ENCODE data around the gene RREB1. TPM values are rescaled to one million over a fixed set of nuclear protein-coding genes. Genes with fewer than 3 reads are reported as not detected.

The RREB1 gene
- polyA plus RNA-seq, 1 donor (not counting 4 experiments of a cell fraction or from before 2014, with no cell fraction given) = 6.1 TPM

DNA sequence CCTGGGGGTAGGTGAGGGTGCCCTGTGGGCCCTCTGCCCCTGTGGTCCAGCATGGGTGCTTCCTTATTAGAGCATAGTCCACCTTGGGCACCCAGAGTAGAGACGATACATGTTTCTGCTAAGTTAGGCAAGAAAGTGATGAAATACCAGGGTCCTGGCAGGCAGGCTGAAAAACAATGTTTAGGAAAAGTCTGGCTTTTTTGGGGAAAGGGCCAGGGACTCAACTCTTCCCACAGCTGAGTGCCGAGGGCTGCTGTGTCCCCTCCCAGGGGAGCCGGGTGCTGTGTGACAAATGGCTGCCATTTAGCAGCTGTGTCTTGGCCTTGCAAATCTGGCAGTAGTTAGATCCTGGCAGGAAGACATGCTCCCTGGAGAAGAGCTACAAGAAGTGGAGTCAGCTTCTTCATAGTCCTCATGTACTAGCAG, 61.5 kb downstream of the RREB1 start:
- Histone ChIP-seq H4K20me1 (ENCODE audit: control insufficient read depth, extremely low read depth, insufficient read depth, low read length) (peaks cover 22% of the 10 kb centered on the region), H3K79me2 (ENCODE audit: control insufficient read depth, insufficient read depth, low read length) (peaks cover 96% of the 10 kb centered on the region), H3K9me3 (ENCODE audit: control insufficient read depth, low read depth, low read length) (no peaks in the 10 kb centered on the region), H2AFZ (ENCODE audit: control insufficient read depth, low read length) (no peak overlapping the region), H3K9me1 (ENCODE audit: control insufficient read depth, extremely low read depth, insufficient read depth, low read length) (peaks cover 6% of the 10 kb centered on the region), H3K36me3 (ENCODE audit: control insufficient read depth in 2 of 2, extremely low read depth in 1 of 2, insufficient read depth in 2 of 2, low read length in 2 of 2) (peaks cover 2 to 17% of the 10 kb centered on the region in 2 experiments), H3K27me3 (ENCODE audit: control insufficient read depth, extremely low read depth, insufficient read depth, low read length) (no peaks in the 10 kb centered on the region), H3K4me2 (ENCODE audit: control insufficient read depth, extremely low read depth, insufficient read depth, low read depth, low read length) (no peak overlapping the region), H3K4me3 (ENCODE audit: control insufficient read depth in 2 of 3, extremely low read depth in 1 of 3, insufficient read depth in 2 of 3, low read depth in 1 of 3, low read length in 3 of 3) (no peak overlapping the region), H3K9ac (ENCODE audit: control insufficient read depth, extremely low read depth, insufficient read depth, low read length) (no peak overlapping the region), H3K4me1 (ENCODE audit: control insufficient read depth, extremely low read depth, insufficient read depth, low read length) (peaks cover 38% of the 10 kb centered on the region), H3K27ac (ENCODE audit: control insufficient read depth, insufficient read depth, low read length) (peak overlapping the region; percentile 8)
- DNase-seq (ENCODE audit: low read depth, low spot score) = no peak
- dilution Hi-C loops (cut with MboI; ENCODE audit: extremely low pct_ligation_motif_present, low sequenced_read_pairs) = no loop called here
- no peak for FAIRE-seq
- TF ChIP-seq, protein P1, sequence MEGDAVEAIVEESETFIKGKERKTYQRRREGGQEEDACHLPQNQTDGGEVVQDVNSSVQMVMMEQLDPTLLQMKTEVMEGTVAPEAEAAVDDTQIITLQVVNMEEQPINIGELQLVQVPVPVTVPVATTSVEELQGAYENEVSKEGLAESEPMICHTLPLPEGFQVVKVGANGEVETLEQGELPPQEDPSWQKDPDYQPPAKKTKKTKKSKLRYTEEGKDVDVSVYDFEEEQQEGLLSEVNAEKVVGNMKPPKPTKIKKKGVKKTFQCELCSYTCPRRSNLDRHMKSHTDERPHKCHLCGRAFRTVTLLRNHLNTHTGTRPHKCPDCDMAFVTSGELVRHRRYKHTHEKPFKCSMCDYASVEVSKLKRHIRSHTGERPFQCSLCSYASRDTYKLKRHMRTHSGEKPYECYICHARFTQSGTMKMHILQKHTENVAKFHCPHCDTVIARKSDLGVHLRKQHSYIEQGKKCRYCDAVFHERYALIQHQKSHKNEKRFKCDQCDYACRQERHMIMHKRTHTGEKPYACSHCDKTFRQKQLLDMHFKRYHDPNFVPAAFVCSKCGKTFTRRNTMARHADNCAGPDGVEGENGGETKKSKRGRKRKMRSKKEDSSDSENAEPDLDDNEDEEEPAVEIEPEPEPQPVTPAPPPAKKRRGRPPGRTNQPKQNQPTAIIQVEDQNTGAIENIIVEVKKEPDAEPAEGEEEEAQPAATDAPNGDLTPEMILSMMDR (optimal IDR thresholded peaks at IDR 0.05 in 1 of 3, IDR thresholded peaks at IDR 0.05 in 1 of 3, conservative IDR thresholded peaks at IDR 0.05 in 1 of 3; ENCODE audit: extremely low read depth in 1 of 3, insufficient read depth in 2 of 3, low read length in 3 of 3) = no peak
- no peak for TF ChIP-seq EZH2 (IDR thresholded peaks at IDR 0.05; ENCODE audit: low read length)

DNA sequence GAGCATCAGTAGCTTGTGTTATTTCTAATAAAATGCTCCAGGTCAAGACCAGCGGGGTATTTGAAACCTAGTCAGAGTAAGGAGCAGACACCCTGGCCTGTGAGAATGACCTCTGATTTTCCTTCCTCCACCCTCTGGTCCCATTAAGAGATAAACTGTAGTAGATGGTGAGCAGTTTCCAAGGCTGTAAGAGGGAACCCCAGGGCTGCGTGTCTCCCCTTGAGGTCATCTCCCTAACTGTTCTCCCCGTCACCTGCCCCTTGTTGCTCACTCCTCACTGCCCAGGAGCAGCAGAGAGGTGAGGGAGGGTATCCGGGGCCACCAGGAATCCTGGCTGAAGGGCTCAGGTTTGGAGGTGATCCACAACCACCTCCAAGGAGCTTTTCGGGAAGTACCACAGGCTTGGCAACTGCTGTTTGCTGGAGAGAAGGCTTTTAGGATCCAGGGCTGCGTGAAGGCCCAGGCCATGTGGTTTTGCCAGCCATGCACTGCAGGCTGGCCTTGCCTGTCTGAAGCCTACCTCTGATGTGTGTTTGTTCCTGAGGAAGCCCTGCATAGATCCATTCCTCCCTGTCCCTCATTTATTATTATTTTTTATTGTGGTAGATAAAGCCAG, 62.5 kb downstream of the RREB1 start:
- FAIRE-seq (no peak), DNase-seq (ENCODE audit: low read depth, low spot score) (no peak)
- Histone ChIP-seq H3K27me3 (ENCODE audit: control insufficient read depth, extremely low read depth, insufficient read depth, low read length) (no peaks in the 10 kb centered on the region), H3K36me3 (ENCODE audit: control insufficient read depth in 2 of 2, extremely low read depth in 1 of 2, insufficient read depth in 2 of 2, low read length in 2 of 2) (peaks cover 0 to 12% of the 10 kb centered on the region in 2 experiments), H3K9me1 (ENCODE audit: control insufficient read depth, extremely low read depth, insufficient read depth, low read length) (peaks cover 3% of the 10 kb centered on the region), H2AFZ (ENCODE audit: control insufficient read depth, low read length) (no peak overlapping the region), H3K4me2 (ENCODE audit: control insufficient read depth, extremely low read depth, insufficient read depth, low read depth, low read length) (no peak overlapping the region), H3K79me2 (ENCODE audit: control insufficient read depth, insufficient read depth, low read length) (peaks cover 95% of the 10 kb centered on the region), H3K9ac (ENCODE audit: control insufficient read depth, extremely low read depth, insufficient read depth, low read length) (no peak overlapping the region), H3K4me1 (ENCODE audit: control insufficient read depth, extremely low read depth, insufficient read depth, low read length) (peaks cover 34% of the 10 kb centered on the region), H3K27ac (ENCODE audit: control insufficient read depth, insufficient read depth, low read length) (no peak overlapping the region), H4K20me1 (ENCODE audit: control insufficient read depth, extremely low read depth, insufficient read depth, low read length) (peaks cover 14% of the 10 kb centered on the region), H3K4me3 (ENCODE audit: control insufficient read depth in 2 of 3, extremely low read depth in 1 of 3, insufficient read depth in 2 of 3, low read depth in 1 of 3, low read length in 3 of 3) (no peak overlapping the region), H3K9me3 (ENCODE audit: control insufficient read depth, low read depth, low read length) (no peaks in the 10 kb centered on the region)
- dilution Hi-C loops (cut with MboI; ENCODE audit: extremely low pct_ligation_motif_present, low sequenced_read_pairs) = no loop called here
- TF ChIP-seq, protein P1 (optimal IDR thresholded peaks at IDR 0.05 in 1 of 3, IDR thresholded peaks at IDR 0.05 in 1 of 3, conservative IDR thresholded peaks at IDR 0.05 in 1 of 3; ENCODE audit: extremely low read depth in 1 of 3, insufficient read depth in 2 of 3, low read length in 3 of 3) = no peak
- no peak for TF ChIP-seq EZH2 (IDR thresholded peaks at IDR 0.05; ENCODE audit: low read length)

Data from keratinocyte (primary cell).